ENCODE data around the gene ZMIZ1.

Gene ZMIZ1

GRCh38 chr10:79097021-79097872 is 28.5 kb downstream of the ZMIZ1 start (continued):
- TF ChIP-seq AEBP2 (tag by site-specific recombination; IDR thresholded peaks at IDR 0.05; ENCODE audit: borderline replicate concordance), result no peak
- no peak for TF ChIP-seq ZNF561 (tag by site-specific recombination; IDR thresholded peaks at IDR 0.05; ENCODE audit: borderline replicate concordance)
- no peak for TF ChIP-seq ZNF704 (tag by site-specific recombination; IDR thresholded peaks at IDR 0.05)
- no peak for TF ChIP-seq ZNF423 (tag by site-specific recombination; IDR thresholded peaks at IDR 0.05)
- no peak for TF ChIP-seq ZNF555 (tag by site-specific recombination; conservative IDR thresholded peaks at IDR 0.05)
- TF ChIP-seq CTCF (tag by site-specific recombination; IDR thresholded peaks at IDR 0.05), result no peak
- no peak for TF ChIP-seq KLF10 (tag by site-specific recombination; IDR thresholded peaks at IDR 0.05)
- TF ChIP-seq ZNF701 (tag by site-specific recombination; IDR thresholded peaks at IDR 0.05), result no peak
- TF ChIP-seq ZNF76 (tag by site-specific recombination; IDR thresholded peaks at IDR 0.05; ENCODE audit: borderline replicate concordance, low read depth), result no peak
- no peak for TF ChIP-seq ZNF26 (tag by site-specific recombination; IDR thresholded peaks at IDR 0.05)
- TF ChIP-seq ZNF510 (tag by site-specific recombination; IDR thresholded peaks at IDR 0.05; ENCODE audit: insufficient replicate concordance), result no peak

- Histone ChIP-seq H3K4me1 (ENCODE audit: control insufficient read depth, insufficient read depth, low read length) (peaks cover 5% of the 10 kb centered on the region; the same call in 1 of the 2 replicates), H3K4me3 (ENCODE audit: low read depth, low read length) (no peak overlapping the region), H3K27ac (ENCODE audit: extremely low read depth, low read depth, low read length) (no peak overlapping the region), H3K9me3 (ENCODE audit: control insufficient read depth, insufficient read depth, low read depth, low read length) (no peaks in the 10 kb centered on the region), H3K36me3 (ENCODE audit: control insufficient read depth in 2 of 2, insufficient read depth in 1 of 2, low read length in 2 of 2) (no peaks in the 10 kb centered on the region)
- ChIA-PET POLR2A (interaction anchor here (1.1 to 1.5 kb wide), 3 partner anchors 18 to 27 kb away, joined by 3 to 4 read pairs (median 4); no protein-coding TSS in a partner anchor), CTCF (interaction anchor here (0.6 kb wide), 2 partner anchors 123 to 141 kb away, joined by 3 read pairs; no protein-coding TSS in a partner anchor)
- no peak for TF ChIP-seq GFI1B (tag by site-specific recombination; IDR thresholded peaks at IDR 0.05)
- TF ChIP-seq ZBTB10 (tag by site-specific recombination; IDR thresholded peaks at IDR 0.05), result no peak
- no peak for TF ChIP-seq TRIM28 (IDR thresholded peaks at IDR 0.05; ENCODE audit: borderline replicate concordance, low read length)
- no peak for TF ChIP-seq ZSCAN23 (tag by site-specific recombination; IDR thresholded peaks at IDR 0.05)
- TF ChIP-seq REST (tag by site-specific recombination; IDR thresholded peaks at IDR 0.05), result no peak
- TF ChIP-seq ZBTB26 (tag by site-specific recombination; optimal IDR thresholded peaks at IDR 0.05), result no peak
- no peak for TF ChIP-seq ZNF148 (tag by site-specific recombination; IDR thresholded peaks at IDR 0.05; ENCODE audit: borderline replicate concordance)
Measured at GRCh38 chr10:79098061-79098460, 29.3 kb downstream of the ZMIZ1 start.

Measured in HEK293 (cell line).